ENCODE results near the gene FN1. TPM values are rescaled to one million over a fixed set of nuclear protein-coding genes. Genes with fewer than 3 reads are reported as not detected.

Gene FN1
- total and polyA plus RNA-seq, 2 donors (not counting 1 experiment from before 2014, with no cell fraction given) = 3,629 to 5,906 TPM

DNA sequence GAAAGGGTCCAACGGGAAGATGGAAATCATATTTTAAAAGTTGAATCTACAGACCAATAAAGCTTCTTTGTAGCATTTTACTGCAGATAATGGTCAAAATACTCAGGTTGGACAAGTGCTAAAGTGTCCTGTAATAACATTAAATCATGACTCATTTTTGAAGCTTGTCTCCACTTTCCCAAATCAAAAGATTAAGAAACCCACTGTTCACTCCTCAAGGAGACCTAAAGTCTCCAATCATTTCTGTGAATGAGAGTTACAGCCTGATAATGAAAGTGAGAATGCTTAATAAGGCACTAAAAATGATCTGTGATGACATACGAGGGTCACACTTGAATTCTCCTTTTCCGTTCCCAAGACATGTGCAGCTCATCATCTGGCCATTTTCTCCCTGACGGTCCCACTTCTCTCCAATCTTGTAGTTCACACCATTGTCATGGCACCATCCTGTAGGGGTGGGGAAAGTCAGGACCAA, 70.6 kb downstream of the FN1 start:
- Histone ChIP-seq H3K4me1 (ENCODE audit: control insufficient read depth, extremely low read depth, insufficient read depth, low read length) (peaks cover 5% of the 10 kb centered on the region), H3K27me3 (ENCODE audit: control insufficient read depth, insufficient read depth, low read length) (no peaks in the 10 kb centered on the region), H3K9me3 (ENCODE audit: control insufficient read depth, insufficient read depth, low read depth, low read length) (no peaks in the 10 kb centered on the region), H3K9ac (ENCODE audit: insufficient read depth, low read length) (no peak overlapping the region), H3K4me3 (replicated peaks in 1 of 4; ENCODE audit: control extremely low read depth in 1 of 4, insufficient read depth in 1 of 4, low read depth in 3 of 4, low read length in 4 of 4) (no peak overlapping the region), H2AFZ (ENCODE audit: low read length) (no peak overlapping the region), H3K79me2 (ENCODE audit: control insufficient read depth, insufficient read depth, low read length) (no peaks in the 10 kb centered on the region), H3K36me3 (ENCODE audit: control insufficient read depth, insufficient read depth, low read length) (peaks cover 33% of the 10 kb centered on the region), H3K4me2 (ENCODE audit: extremely low read depth, insufficient read depth, low read length) (no peak overlapping the region), H4K20me1 (ENCODE audit: control insufficient read depth, extremely low read depth, insufficient read depth, low read length) (no peaks in the 10 kb centered on the region), H3K27ac (ENCODE audit: insufficient read depth, low read length) (no peak overlapping the region)
- peak; percentile 13 to 31 for DNase-seq (ENCODE audit: low read depth in 2 of 2)
- TF ChIP-seq EZH2 (IDR thresholded peaks at IDR 0.05; ENCODE audit: low read length, missing control alignments) (no peak), CTCF (conservative IDR thresholded peaks at IDR 0.05 in 1 of 2, IDR thresholded peaks at IDR 0.05 in 1 of 2; ENCODE audit: low read depth in 1 of 2, low read length in 2 of 2) (no peak)

- Histone ChIP-seq H4K20me1 (ENCODE audit: control insufficient read depth, extremely low read depth, insufficient read depth, low read length) (no peaks in the 10 kb centered on the region), H3K9me3 (ENCODE audit: control insufficient read depth, insufficient read depth, low read depth, low read length) (no peaks in the 10 kb centered on the region), H3K9ac (ENCODE audit: insufficient read depth, low read length) (no peak overlapping the region), H3K79me2 (ENCODE audit: control insufficient read depth, insufficient read depth, low read length) (no peaks in the 10 kb centered on the region), H3K27me3 (ENCODE audit: control insufficient read depth, insufficient read depth, low read length) (no peaks in the 10 kb centered on the region), H3K4me2 (ENCODE audit: extremely low read depth, insufficient read depth, low read length) (no peak overlapping the region), H3K4me3 (replicated peaks in 1 of 4; ENCODE audit: control extremely low read depth in 1 of 4, insufficient read depth in 1 of 4, low read depth in 3 of 4, low read length in 4 of 4) (no peak overlapping the region), H3K4me1 (ENCODE audit: control insufficient read depth, extremely low read depth, insufficient read depth, low read length) (peaks cover 3% of the 10 kb centered on the region), H3K36me3 (ENCODE audit: control insufficient read depth, insufficient read depth, low read length) (peaks cover 31% of the 10 kb centered on the region), H2AFZ (ENCODE audit: low read length) (no peak overlapping the region), H3K27ac (ENCODE audit: insufficient read depth, low read length) (no peak overlapping the region)
- TF ChIP-seq CTCF (conservative IDR thresholded peaks at IDR 0.05 in 1 of 2, IDR thresholded peaks at IDR 0.05 in 1 of 2; ENCODE audit: low read depth in 1 of 2, low read length in 2 of 2) = no peak
- no peak for TF ChIP-seq EZH2 (IDR thresholded peaks at IDR 0.05; ENCODE audit: low read length, missing control alignments)
- DNase-seq (ENCODE audit: low read depth in 2 of 2) = peak; percentile 15 to 30
These were observed 71.4 kb downstream of the FN1 start for GRCh38 chr2:215364157-215365155.

- no peak overlapping the region for H3K4me2 ChIP-seq (ENCODE audit: extremely low read depth, insufficient read depth, low read length)
These were observed 72.3 kb downstream of the FN1 start for GRCh38 chr2:215363461-215364156.

More at GRCh38 chr2:215363461-215364156, 72.3 kb downstream of the FN1 start:
- Histone ChIP-seq H3K4me3 (replicated peaks in 1 of 4; ENCODE audit: control extremely low read depth in 1 of 4, insufficient read depth in 1 of 4, low read depth in 3 of 4, low read length in 4 of 4) (no peak overlapping the region), H4K20me1 (ENCODE audit: control insufficient read depth, extremely low read depth, insufficient read depth, low read length) (no peaks in the 10 kb centered on the region), H2AFZ (ENCODE audit: low read length) (no peak overlapping the region), H3K4me1 (ENCODE audit: control insufficient read depth, extremely low read depth, insufficient read depth, low read length) (no peaks in the 10 kb centered on the region), H3K9ac (ENCODE audit: insufficient read depth, low read length) (no peak overlapping the region), H3K27me3 (ENCODE audit: control insufficient read depth, insufficient read depth, low read length) (no peaks in the 10 kb centered on the region), H3K9me3 (ENCODE audit: control insufficient read depth, insufficient read depth, low read depth, low read length) (no peaks in the 10 kb centered on the region), H3K27ac (ENCODE audit: insufficient read depth, low read length) (no peak overlapping the region), H3K79me2 (ENCODE audit: control insufficient read depth, insufficient read depth, low read length) (no peaks in the 10 kb centered on the region), H3K36me3 (ENCODE audit: control insufficient read depth, insufficient read depth, low read length) (peaks cover 35% of the 10 kb centered on the region)
- peak; percentile 16 to 48 for DNase-seq (ENCODE audit: low read depth in 2 of 2)
- TF ChIP-seq EZH2 (IDR thresholded peaks at IDR 0.05; ENCODE audit: low read length, missing control alignments) (no peak), CTCF (conservative IDR thresholded peaks at IDR 0.05 in 1 of 2, IDR thresholded peaks at IDR 0.05 in 1 of 2; ENCODE audit: low read depth in 1 of 2, low read length in 2 of 2) (no peak)
